Fibroblast of the aortic adventitia (primary cell): ENCODE results near the gene ARL16. TPM values are rescaled to one million over a fixed set of nuclear protein-coding genes. Genes with fewer than 3 reads are reported as not detected.

Source experiments
- DNase-seq: peaks from one replicate; pipeline ENCODE4 v3.0.0-alpha.2; 2010; ENCODE audit warnings: low read depth
- H3K4me3 ChIP-seq: 2 replicates; pipeline ENCODE4 v1.5.1; 2011; ENCODE audit warnings: low read depth, mild to moderate bottlenecking, control low read depth, low read length, moderate library complexity
- CTCF ChIP-seq: IDR thresholded peaks from 2 replicates; pipeline ENCODE4 v1.5.1; 2011; ENCODE audit warnings: mild to moderate bottlenecking, low read length, control low read depth, inconsistent platforms; ENCODE audit not compliant: insufficient read depth
- total RNA-seq: library from RNA; depleted of rRNA; stranded (reverse); fragments of >200 nt; gene quantifications from 2 replicates; pipeline ENCODE4 v1.2.3, GENCODE V29; 2012; ENCODE audit warnings: low replicate concordance

The ARL16 gene
- total RNA-seq, 1 donor: 26.4 TPM

- H3K4me3 ChIP-seq: no peak overlapping the region
- no peak for DNase-seq
- no peak for TF ChIP-seq CTCF
These were observed 10.1 kb upstream of the ARL16 start for GRCh38 chr17:81693509-81694210.

DNA sequence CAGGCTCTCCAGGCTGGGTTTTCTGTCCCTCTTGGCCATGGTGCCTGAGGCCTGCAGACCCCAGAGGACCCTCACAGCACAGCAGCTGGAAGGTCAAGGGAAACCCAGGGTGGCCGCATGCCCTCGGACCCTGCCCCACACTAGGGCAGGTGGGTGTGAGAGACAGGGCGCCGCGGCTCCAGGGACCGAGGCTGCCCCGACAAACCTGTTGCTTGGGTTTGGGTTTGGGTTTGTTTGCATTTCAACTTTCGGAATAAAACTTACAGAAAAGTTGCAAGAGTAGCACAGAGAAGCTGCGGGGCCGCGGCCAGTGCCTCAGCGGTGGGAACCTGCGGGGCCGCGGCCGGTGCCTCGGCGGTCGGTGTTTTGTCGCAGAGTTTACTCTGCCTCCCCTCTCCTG is 8.0 kb upstream of the ARL16 start:
- no peak overlapping the region for H3K4me3 ChIP-seq
- no peak for TF ChIP-seq CTCF
- DNase-seq: no peak

DNA sequence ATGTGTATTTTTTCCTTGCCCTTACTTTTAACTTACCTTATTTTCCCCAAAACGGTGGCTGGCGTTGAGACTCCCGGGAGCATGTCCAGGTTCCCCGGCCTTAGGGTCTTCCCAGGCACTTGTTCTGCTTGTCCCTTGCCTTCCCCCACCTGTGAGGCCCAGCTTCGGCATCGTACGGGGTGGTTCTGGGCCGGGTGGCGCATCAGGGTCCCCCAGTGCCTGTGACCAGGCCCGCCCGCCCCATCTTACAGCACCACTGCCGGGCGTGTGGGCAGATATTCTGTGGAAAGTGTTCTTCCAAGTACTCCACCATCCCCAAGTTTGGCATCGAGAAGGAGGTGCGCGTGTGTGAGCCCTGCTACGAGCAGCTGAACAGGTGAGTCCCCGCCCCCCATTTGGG is 7.6 kb upstream of the ARL16 start:
- H3K4me3 ChIP-seq: no peak overlapping the region
- no peak for DNase-seq
- no peak for TF ChIP-seq CTCF

DNA sequence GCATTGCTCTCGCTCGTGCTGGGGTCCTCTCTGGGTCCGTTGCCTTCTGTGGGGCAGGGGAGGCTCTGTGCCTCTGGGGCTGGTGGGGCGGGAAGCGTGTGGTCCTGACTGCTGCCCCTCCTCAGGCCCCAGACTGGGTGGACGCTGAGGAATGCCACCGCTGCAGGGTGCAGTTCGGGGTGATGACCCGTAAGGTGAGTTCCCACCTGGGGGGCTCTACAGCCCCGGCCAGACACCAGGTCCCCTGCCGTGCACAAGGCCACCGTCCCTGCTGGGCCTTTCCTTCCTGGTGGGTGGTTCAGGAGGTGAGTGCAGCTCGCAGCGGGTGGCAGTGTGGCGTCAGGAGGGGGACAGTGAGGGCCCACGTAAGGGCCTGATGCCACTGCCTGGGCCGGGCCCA is 7.0 kb upstream of the ARL16 start:
- no peak for DNase-seq
- H3K4me3 ChIP-seq: no peak overlapping the region
- TF ChIP-seq CTCF: no peak

DNA sequence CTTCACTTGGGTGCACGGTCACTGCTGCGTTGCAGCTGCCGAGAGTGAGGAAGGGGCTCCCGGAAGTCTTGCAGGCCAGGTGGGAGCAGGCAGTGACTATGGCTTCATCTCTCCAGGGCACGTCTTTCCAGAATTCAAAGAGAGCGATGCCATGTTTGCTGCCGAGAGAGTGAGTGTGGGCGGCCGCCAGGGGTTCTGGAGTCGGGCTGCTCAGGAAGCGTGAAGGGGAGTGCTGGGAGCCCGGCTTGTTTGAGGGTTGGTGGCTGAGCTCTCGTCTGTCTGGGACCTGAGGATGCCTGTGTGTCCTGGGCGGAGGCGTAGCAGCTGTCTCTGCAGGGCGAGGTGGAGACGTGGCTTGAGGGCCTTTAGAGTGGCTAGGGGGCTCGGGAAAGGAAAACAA is 6.5 kb upstream of the ARL16 start:
- no peak for TF ChIP-seq CTCF
- no peak for DNase-seq
- no peak overlapping the region for H3K4me3 ChIP-seq

GRCh38 chr17:81688616-81689015 is 5.0 kb upstream of the ARL16 start:
- no peak for DNase-seq
- no peak for TF ChIP-seq CTCF
- no peak overlapping the region for H3K4me3 ChIP-seq
